ENCODE results near the gene ICAM4. TPM values are rescaled to one million over a fixed set of nuclear protein-coding genes. Genes with fewer than 3 reads are reported as not detected.

ICAM4 gene
- total and polyA plus RNA-seq, 2 of the 13 experiments (the other 11 are each of a cell fraction or from before 2014, with no cell fraction given) = 2.9 to 4.0 TPM

- TF ChIP-seq ZNF530 (CRISPR knock-in tag; IDR thresholded peaks at IDR 0.05; ENCODE audit: low read depth) = no peak
- peak; percentile 96 for TF ChIP-seq ZNF414 (CRISPR knock-in tag; IDR thresholded peaks at IDR 0.05)
- TF ChIP-seq SIN3A (IDR thresholded peaks at IDR 0.05; ENCODE audit: borderline replicate concordance, low read depth, low read length) = peak; percentile 90; the same call in 1 of the 2 replicates
- TF ChIP-seq DNMT1 (CRISPR knock-in tag; IDR thresholded peaks at IDR 0.05) = peak; percentile 86; the same call in 1 of the 2 replicates
- TF ChIP-seq TCF7 (IDR thresholded peaks at IDR 0.05; ENCODE audit: low read depth) = no peak
- TF ChIP-seq ZNF484 (CRISPR knock-in tag; IDR thresholded peaks at IDR 0.05; ENCODE audit: borderline replicate concordance, low read depth) = no peak
- 0 out of 2 replicates have a peak, but pooled peaks have one; percentile 54 for TF ChIP-seq ZNF775 (CRISPR knock-in tag; IDR thresholded peaks at IDR 0.05; ENCODE audit: borderline replicate concordance)
- peak; percentile 93 for TF ChIP-seq KDM3A (CRISPR knock-in tag; IDR thresholded peaks at IDR 0.05; ENCODE audit: low read depth)
- peak; percentile 79; the same call in 1 of the 2 replicates for TF ChIP-seq ZBTB2 (CRISPR knock-in tag; IDR thresholded peaks at IDR 0.05; ENCODE audit: low read depth)
- TF ChIP-seq CENPT (CRISPR knock-in tag; IDR thresholded peaks at IDR 0.05; ENCODE audit: low read depth) = no peak
- peak; percentile 94; the same call in 1 of the 2 replicates for TF ChIP-seq CBFB (CRISPR knock-in tag; IDR thresholded peaks at IDR 0.05)
- peak; percentile 49; the same call in 1 of the 2 replicates for TF ChIP-seq ZNF281 (CRISPR knock-in tag; IDR thresholded peaks at IDR 0.05; ENCODE audit: borderline replicate concordance)
- TF ChIP-seq RORA (CRISPR knock-in tag; IDR thresholded peaks at IDR 0.05) = no peak
- peak; percentile 18; the same call in 1 of the 2 replicates for TF ChIP-seq ZNF629 (CRISPR knock-in tag; conservative IDR thresholded peaks at IDR 0.05)
- TF ChIP-seq ZNF614 (CRISPR knock-in tag; IDR thresholded peaks at IDR 0.05; ENCODE audit: borderline replicate concordance) = peak; percentile 14; the same call in 1 of the 2 replicates
- TF ChIP-seq ZNF674 (CRISPR knock-in tag; IDR thresholded peaks at IDR 0.05; ENCODE audit: low read depth) = 0 out of 2 replicates have a peak, but pooled peaks have one; percentile 77
- TF ChIP-seq GMEB2 (CRISPR knock-in tag; IDR thresholded peaks at IDR 0.05; ENCODE audit: low read depth) = no peak; the same call in 1 of the 2 replicates
- peak; percentile 67; the same call in 1 of the 2 replicates for TF ChIP-seq CC2D1A (CRISPR knock-in tag; IDR thresholded peaks at IDR 0.05)
- TF ChIP-seq NR2C2 (CRISPR knock-in tag; IDR thresholded peaks at IDR 0.05; ENCODE audit: borderline replicate concordance) = peak; percentile 99
- TF ChIP-seq FOXA1 (IDR thresholded peaks at IDR 0.05) = no peak
- TF ChIP-seq FOXA1 (CRISPR knock-in tag; IDR thresholded peaks at IDR 0.05) = 0 out of 2 replicates have a peak, but pooled peaks have one; percentile 33
- no peak for TF ChIP-seq KLF9 (CRISPR knock-in tag; IDR thresholded peaks at IDR 0.05; ENCODE audit: low read depth)
- no peak for TF ChIP-seq ZNF850 (CRISPR knock-in tag; conservative IDR thresholded peaks at IDR 0.05)
These were observed 34.7 kb upstream of the ICAM4 start, which contains the start of gene MRPL4 (continued) for GRCh38 chr19:10251792-10252694.
